Smooth muscle cell (in vitro differentiated cells): Measurements from ENCODE around the gene TTC9B. TPM values are rescaled to one million over a fixed set of nuclear protein-coding genes. Genes with fewer than 3 reads are reported as not detected.

Source experiments
- DNase-seq: peaks from one replicate; lab custom pipeline; 2025; ENCODE audit not compliant: unreplicated experiment; lab: John Stamatoyannopoulos, UW
- H2AFZ ChIP-seq: fragments of 200-600 bp; sonication (generic); 2 replicates; pipeline ENCODE4 v1.6.0; 2016; ENCODE audit warnings: antibody characterized with exemption, low read depth, mild to moderate bottlenecking
- H3F3A ChIP-seq: fragments of 200-600 bp; sonication (generic); 2 replicates; pipeline ENCODE4 v1.6.0; 2017; ENCODE audit warnings: antibody characterized with exemption, low read depth
- H3K27ac ChIP-seq: fragments of 200-600 bp; sonication (generic); 2 replicates; pipeline ENCODE4 v1.5.1; 2016; ENCODE audit warnings: low read depth, mild to moderate bottlenecking
- H3K27me3 ChIP-seq: fragments of 200-600 bp; sonication (generic); 2 replicates; pipeline ENCODE4 v1.6.1; 2016; ENCODE audit warnings: low read depth, mild to moderate bottlenecking
- H3K36me3 ChIP-seq: fragments of 200-600 bp; sonication (generic); 2 replicates; pipeline ENCODE4 v1.5.1; 2016; ENCODE audit warnings: low read depth
- H3K4me1 ChIP-seq: fragments of 200-600 bp; sonication (generic); 2 replicates; pipeline ENCODE4 v1.5.1; 2016; ENCODE audit warnings: low read depth
- H3K4me2 ChIP-seq: fragments of 200-600 bp; sonication (generic); 2 replicates; pipeline ENCODE4 v1.6.0; 2016; ENCODE audit warnings: mild to moderate bottlenecking
- H3K4me3 ChIP-seq: fragments of 200-600 bp; sonication (generic); 2 replicates; pipeline ENCODE4 v1.5.1; 2016; ENCODE audit warnings: mild to moderate bottlenecking
- H3K79me2 ChIP-seq: fragments of 200-600 bp; sonication (generic); 2 replicates; pipeline ENCODE4 v1.6.0; 2016; ENCODE audit warnings: low read depth, mild to moderate bottlenecking
- H3K9ac ChIP-seq: fragments of 200-600 bp; sonication (generic); 2 replicates; pipeline ENCODE4 v1.6.0; 2016; ENCODE audit warnings: low read depth
- H3K9me3 ChIP-seq: fragments of 200-600 bp; sonication (generic); replicated peaks from 2 replicates; pipeline ENCODE4 v1.5.1; 2016; ENCODE audit warnings: low read depth
- H4K20me1 ChIP-seq: fragments of 200-600 bp; sonication (generic); 2 replicates; pipeline ENCODE4 v1.6.0; 2016; ENCODE audit warnings: low read depth
- WGBS: methylation state at CpG from one replicate; pipeline ENCODE4 v1.1.7; 2016; ENCODE audit warnings: low lambda C conversion rate; 5-methylcytosine and 5-hydroxymethylcytosine counted together
- polyA plus RNA-seq: library from polyadenylated mRNA; unstranded; fragments of >200 nt; fragmentation: Nextera tagmentation; extraction: Ambion mirVana; gene quantifications from 2 replicates; pipeline ENCODE4 v1.2.1, GENCODE V29; 2016
- total RNA-seq: library from RNA; depleted of rRNA; stranded (reverse); fragments of >200 nt; gene quantifications from 2 replicates; pipeline ENCODE4 v1.2.3, GENCODE V29; 2014
- TF ChIP-seq, protein P1 (sequence below): fragments of 200-600 bp; sonication (generic); IDR thresholded peaks from 2 replicates; pipeline ENCODE4 v1.5.1; 2017; ENCODE audit warnings: borderline replicate concordance, mild to moderate bottlenecking, antibody characterized with exemption; ENCODE audit not compliant: insufficient read depth, poor library complexity, severe bottlenecking

TTC9B gene
- total and polyA plus RNA-seq, 2 experiments from 2014 or later, result not detected

DNA sequence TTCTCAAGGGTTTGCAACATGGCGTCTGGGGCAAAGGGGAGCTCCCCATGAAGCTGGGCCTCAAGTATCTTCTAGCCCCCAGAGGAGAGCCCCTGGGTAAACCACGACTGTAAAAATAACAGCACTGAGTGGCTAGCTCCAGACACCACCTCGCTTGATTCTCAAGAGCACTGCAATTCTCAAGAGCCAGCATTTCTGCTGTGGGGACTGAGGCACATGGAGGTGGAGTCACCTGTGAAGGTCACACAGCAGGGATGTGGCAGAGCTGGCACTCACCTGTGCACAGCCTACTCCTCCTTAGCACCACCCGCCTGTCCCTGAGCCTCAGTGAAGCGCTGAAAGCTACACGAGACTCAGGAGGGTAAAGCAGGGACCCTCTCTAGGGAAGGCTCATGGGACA, 29.0 kb upstream of the TTC9B start:
- H3K4me3 ChIP-seq, result no peak overlapping the region
- no peaks in the 10 kb centered on the region for H3K4me1 ChIP-seq
- no peak for DNase-seq
- H3K9ac ChIP-seq, result no peak overlapping the region
- H3K27me3 ChIP-seq, result no peaks in the 10 kb centered on the region
- no peak overlapping the region for H2AFZ ChIP-seq
- TF ChIP-seq, protein P1, sequence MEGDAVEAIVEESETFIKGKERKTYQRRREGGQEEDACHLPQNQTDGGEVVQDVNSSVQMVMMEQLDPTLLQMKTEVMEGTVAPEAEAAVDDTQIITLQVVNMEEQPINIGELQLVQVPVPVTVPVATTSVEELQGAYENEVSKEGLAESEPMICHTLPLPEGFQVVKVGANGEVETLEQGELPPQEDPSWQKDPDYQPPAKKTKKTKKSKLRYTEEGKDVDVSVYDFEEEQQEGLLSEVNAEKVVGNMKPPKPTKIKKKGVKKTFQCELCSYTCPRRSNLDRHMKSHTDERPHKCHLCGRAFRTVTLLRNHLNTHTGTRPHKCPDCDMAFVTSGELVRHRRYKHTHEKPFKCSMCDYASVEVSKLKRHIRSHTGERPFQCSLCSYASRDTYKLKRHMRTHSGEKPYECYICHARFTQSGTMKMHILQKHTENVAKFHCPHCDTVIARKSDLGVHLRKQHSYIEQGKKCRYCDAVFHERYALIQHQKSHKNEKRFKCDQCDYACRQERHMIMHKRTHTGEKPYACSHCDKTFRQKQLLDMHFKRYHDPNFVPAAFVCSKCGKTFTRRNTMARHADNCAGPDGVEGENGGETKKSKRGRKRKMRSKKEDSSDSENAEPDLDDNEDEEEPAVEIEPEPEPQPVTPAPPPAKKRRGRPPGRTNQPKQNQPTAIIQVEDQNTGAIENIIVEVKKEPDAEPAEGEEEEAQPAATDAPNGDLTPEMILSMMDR, result no peak
- H3K9me3 ChIP-seq, result no peaks in the 10 kb centered on the region
- peaks cover 77% of the 10 kb centered on the region for H4K20me1 ChIP-seq
- H3K27ac ChIP-seq, result no peak overlapping the region
- WGBS, result 95% methylated on average over 6 of the region's 6 CpGs
- H3K79me2 ChIP-seq, result peaks cover 13% of the 10 kb centered on the region
- no peak overlapping the region for H3K4me2 ChIP-seq
- no peaks in the 10 kb centered on the region for H3F3A ChIP-seq
- no peaks in the 10 kb centered on the region for H3K36me3 ChIP-seq

DNA sequence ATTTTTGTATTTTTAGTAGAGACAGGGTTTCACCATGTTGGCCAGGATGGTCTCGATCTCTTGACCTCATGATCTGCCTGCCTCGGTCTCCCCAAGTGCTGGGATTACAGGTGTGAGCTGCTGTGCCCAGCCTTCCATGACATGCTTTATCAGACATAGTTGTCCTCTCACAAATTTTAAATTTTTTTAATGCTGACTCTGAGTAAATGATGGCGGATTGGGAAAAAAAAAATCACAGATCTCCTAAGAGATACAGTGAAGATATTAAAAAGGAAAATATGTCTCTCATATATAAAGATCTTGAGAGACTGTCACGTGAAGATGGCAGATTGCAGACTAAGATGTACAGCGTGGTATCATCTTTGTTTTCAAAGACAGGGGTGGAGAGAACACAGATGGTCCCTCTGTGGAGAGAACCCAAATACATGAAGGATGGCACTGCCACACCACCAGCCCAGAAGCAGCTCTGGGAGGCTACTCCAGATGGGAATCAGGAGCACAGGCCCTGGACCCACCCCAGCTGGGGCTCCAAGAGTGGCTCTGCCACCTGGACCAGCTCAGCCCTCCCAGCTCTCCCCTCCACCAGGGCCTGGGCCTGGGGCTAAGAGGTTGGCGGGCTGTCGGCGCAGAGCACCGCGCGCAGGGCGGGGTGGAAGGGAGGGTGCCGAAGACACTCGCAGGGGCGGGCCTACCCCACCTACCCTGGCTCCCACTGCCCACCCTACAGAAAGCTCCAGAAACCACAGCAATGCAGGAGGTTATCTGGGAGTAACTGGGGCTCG, 28.3 kb upstream of the TTC9B start:
- Histone ChIP-seq H3K4me1 (no peaks in the 10 kb centered on the region), H3K9ac (no peak overlapping the region), H3F3A (no peaks in the 10 kb centered on the region), H3K4me3 (no peak overlapping the region), H3K4me2 (no peak overlapping the region), H3K27ac (no peak overlapping the region), H3K27me3 (no peaks in the 10 kb centered on the region), H4K20me1 (peaks cover 70% of the 10 kb centered on the region), H3K36me3 (no peaks in the 10 kb centered on the region), H3K79me2 (peaks cover 9% of the 10 kb centered on the region), H3K9me3 (no peaks in the 10 kb centered on the region), H2AFZ (no peak overlapping the region)
- 97% methylated on average over 6 of the region's 16 CpGs for WGBS
- no peak for DNase-seq
- TF ChIP-seq, protein P1, result no peak

DNA sequence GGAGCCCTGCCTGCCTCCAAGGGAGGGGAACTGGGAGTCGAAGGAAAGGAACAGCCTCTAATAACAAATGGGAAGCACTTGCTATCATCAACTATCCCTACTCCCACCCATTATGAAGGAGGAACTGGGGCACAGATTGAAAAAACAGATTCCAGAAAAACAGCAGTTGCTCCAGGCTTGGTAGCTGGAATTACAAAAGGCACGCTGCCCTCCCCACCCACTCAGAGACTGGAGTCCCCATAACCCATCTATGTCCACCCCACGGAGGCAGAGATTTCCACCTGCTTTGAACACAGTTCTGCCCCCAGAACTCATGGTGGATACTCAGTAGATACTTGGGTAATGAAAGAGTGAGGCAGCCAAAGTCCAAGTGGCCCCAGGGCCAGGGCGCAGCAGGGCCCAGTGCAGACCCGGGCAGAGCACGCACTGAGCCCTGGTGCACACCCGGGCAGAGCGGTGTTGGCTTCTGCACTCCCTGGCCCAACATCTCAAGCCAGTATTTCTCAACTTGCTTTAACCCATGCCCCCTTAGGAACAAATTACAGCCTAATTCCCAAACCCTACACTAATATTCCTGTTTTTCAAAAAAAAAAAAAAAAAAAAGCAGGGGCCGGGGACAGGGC, 27.4 kb upstream of the TTC9B start:
- H3K4me2 ChIP-seq, result no peak overlapping the region
- TF ChIP-seq, protein P1, result no peak
- H2AFZ ChIP-seq, result no peak overlapping the region
- H3K4me1 ChIP-seq, result no peaks in the 10 kb centered on the region
- DNase-seq, result no peak
- no peaks in the 10 kb centered on the region for H3K9me3 ChIP-seq
- no peak overlapping the region for H3K4me3 ChIP-seq
- WGBS, result 98% methylated on average over 9 of the region's 9 CpGs
- H3K36me3 ChIP-seq, result no peaks in the 10 kb centered on the region
- no peaks in the 10 kb centered on the region for H3F3A ChIP-seq
- no peak overlapping the region for H3K9ac ChIP-seq
- peaks cover 6% of the 10 kb centered on the region for H3K79me2 ChIP-seq
- peaks cover 67% of the 10 kb centered on the region for H4K20me1 ChIP-seq
- H3K27ac ChIP-seq, result no peak overlapping the region
- no peaks in the 10 kb centered on the region for H3K27me3 ChIP-seq
